Measurements from ENCODE around the gene COIL. TPM values are rescaled to one million over a fixed set of nuclear protein-coding genes. Genes with fewer than 3 reads are reported as not detected.
A peak's percentile ranks its signal among the peaks of the same experiment; 100 is the strongest.

COIL gene
- total RNA-seq, 6 donors from 2014 or later, result 6.1 to 16.6 (median 9.5) TPM

DNA sequence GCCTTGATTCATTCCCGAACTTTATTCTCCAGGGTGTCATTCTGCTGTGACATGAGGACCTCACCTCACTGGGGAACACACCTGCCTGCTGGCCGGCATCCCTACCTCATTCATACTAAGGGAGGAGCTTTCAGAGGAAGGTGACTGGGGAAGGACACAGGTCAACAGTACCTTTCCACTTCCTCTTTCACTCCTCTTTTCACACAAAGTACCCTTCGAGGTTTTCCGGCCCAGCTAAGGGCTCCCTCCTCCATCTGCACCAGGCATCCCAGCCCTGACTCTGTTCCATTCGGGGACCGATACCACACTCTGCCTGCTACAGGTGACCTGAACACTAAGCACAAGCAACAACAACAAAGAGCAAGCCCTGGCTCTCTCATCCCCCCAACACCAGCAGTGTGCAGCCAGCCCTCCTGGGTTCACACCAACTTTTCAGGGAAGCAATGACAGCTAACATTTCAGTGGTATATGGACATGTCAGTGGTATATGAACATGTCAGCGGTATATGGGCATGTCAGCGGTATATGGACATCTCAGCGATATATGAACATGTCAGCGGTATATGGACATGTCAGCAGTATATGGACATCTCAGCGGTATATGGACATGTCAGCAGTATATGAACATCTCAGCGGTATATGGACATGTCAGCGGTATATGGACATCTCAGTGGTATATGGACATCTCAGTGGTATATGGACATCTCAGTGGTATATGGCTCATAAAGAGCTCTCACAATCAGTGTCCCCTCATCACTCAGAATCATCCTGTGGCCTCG is 63.0 kb downstream of the COIL start:
- DNase-seq (no peak), ATAC-seq (ENCODE audit: low FRiP score in 2 of 2) (no peak)
- Histone ChIP-seq H3K36me3 (peaks cover 29 to 100% (median 89%) of the 10 kb centered on the region in 4 donors), H3K27ac (peak overlapping the region in 1 of 4 donors; percentile 26), H3K9me3 (no peaks in the 10 kb centered on the region), H3K4me3 (no peak overlapping the region), H3K27me3 (no peaks in the 10 kb centered on the region), H3K4me1 (peaks cover 0 to 5% (median 3%) of the 10 kb centered on the region in 4 donors)
- WGBS, 2 donors, result 89 to 90% methylated on average over 14 of the region's 14 CpGs
- TF ChIP-seq, protein P1, sequence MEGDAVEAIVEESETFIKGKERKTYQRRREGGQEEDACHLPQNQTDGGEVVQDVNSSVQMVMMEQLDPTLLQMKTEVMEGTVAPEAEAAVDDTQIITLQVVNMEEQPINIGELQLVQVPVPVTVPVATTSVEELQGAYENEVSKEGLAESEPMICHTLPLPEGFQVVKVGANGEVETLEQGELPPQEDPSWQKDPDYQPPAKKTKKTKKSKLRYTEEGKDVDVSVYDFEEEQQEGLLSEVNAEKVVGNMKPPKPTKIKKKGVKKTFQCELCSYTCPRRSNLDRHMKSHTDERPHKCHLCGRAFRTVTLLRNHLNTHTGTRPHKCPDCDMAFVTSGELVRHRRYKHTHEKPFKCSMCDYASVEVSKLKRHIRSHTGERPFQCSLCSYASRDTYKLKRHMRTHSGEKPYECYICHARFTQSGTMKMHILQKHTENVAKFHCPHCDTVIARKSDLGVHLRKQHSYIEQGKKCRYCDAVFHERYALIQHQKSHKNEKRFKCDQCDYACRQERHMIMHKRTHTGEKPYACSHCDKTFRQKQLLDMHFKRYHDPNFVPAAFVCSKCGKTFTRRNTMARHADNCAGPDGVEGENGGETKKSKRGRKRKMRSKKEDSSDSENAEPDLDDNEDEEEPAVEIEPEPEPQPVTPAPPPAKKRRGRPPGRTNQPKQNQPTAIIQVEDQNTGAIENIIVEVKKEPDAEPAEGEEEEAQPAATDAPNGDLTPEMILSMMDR (IDR thresholded peaks at IDR 0.05), result no peak
- no peak for TF ChIP-seq POLR2A (IDR thresholded peaks at IDR 0.05)
- no peak for TF ChIP-seq POLR2AphosphoS5 (IDR thresholded peaks at IDR 0.05)
- TF ChIP-seq EP300 (IDR thresholded peaks at IDR 0.05), result no peak

DNA sequence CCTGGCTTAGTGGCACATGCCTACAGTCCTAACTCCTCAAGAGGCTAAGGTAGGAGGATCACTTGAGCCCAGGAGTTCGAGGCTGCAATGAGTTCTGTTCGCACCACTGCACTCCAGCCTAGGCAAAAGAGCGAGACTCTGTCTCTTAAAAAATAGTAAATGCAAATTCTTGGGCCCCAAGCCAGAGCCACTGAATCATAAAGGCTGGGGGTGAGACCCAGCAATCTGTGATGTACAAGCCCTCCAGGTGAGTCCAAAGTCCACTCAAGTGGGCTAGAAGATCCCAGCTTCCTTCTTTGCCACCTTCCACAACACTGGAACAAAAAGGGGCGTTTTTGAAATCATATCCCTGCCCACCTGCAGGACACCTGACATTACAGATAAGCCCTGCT is 63.9 kb downstream of the COIL start:
- 87 to 91% methylated on average over 4 of the region's 4 CpGs for WGBS, 2 donors
- Histone ChIP-seq H3K9me3 (no peaks in the 10 kb centered on the region), H3K4me1 (no peaks in the 10 kb centered on the region), H3K36me3 (peaks cover 29 to 100% (median 88%) of the 10 kb centered on the region in 4 donors), H3K27ac (no peak overlapping the region), H3K4me3 (no peak overlapping the region), H3K27me3 (no peaks in the 10 kb centered on the region)
- no peak for ATAC-seq (ENCODE audit: low FRiP score in 2 of 2)
- no peak for DNase-seq
- TF ChIP-seq POLR2AphosphoS5 (IDR thresholded peaks at IDR 0.05), result no peak
- TF ChIP-seq EP300 (IDR thresholded peaks at IDR 0.05), result no peak
- TF ChIP-seq, protein P1 (IDR thresholded peaks at IDR 0.05), result no peak
- TF ChIP-seq POLR2A (IDR thresholded peaks at IDR 0.05), result no peak

DNA sequence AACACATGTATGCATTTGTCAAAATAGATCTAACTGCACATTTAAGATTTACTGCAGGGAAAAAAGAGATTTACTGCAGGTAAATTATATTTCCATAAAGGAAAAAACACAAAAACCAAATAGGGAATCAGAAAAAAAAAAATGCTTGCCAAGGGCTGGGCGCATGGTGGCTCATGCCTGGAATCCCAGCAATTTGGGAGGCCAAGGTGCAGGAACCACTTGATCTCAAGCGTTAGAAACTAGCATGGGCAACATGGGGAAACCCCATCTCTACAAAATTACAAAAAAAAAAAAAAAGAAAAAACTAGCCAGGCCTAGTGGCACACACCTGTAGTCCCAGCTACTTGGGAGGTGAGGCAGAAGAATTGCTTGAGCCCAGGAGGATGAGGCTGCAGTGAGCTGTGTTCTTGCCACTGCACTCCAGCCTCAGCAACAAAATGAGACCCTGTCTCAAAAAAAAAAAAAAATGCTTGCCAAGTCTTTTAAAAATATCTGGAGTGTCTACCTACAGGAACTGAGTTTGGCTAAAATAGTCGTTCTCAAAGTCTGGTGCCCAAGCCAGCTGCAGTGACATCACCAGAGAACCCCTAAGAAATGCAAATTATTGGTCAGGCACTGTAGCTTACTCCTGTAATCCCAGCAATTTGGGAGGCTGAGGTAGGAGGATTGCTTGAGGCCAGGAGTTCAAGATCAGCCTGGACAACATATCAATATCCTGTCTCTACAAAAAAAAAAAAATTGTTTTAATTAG is 64.5 kb downstream of the COIL start:
- H3K9me3 ChIP-seq, result no peaks in the 10 kb centered on the region
- H3K36me3 ChIP-seq, result peaks cover 29 to 100% (median 88%) of the 10 kb centered on the region in 4 donors
- TF ChIP-seq POLR2A (IDR thresholded peaks at IDR 0.05) (no peak), EP300 (IDR thresholded peaks at IDR 0.05) (no peak), POLR2AphosphoS5 (IDR thresholded peaks at IDR 0.05) (no peak)
- TF ChIP-seq, protein P1 (IDR thresholded peaks at IDR 0.05), result no peak
- ATAC-seq (ENCODE audit: low FRiP score in 2 of 2) (no peak), DNase-seq (no peak)
- H3K4me1 ChIP-seq, result no peaks in the 10 kb centered on the region
- H3K4me3 ChIP-seq, result no peak overlapping the region
- WGBS, 2 donors, result 63 to 64% methylated on average over 3 of the region's 3 CpGs
- no peaks in the 10 kb centered on the region for H3K27me3 ChIP-seq
- H3K27ac ChIP-seq, result no peak overlapping the region

DNA sequence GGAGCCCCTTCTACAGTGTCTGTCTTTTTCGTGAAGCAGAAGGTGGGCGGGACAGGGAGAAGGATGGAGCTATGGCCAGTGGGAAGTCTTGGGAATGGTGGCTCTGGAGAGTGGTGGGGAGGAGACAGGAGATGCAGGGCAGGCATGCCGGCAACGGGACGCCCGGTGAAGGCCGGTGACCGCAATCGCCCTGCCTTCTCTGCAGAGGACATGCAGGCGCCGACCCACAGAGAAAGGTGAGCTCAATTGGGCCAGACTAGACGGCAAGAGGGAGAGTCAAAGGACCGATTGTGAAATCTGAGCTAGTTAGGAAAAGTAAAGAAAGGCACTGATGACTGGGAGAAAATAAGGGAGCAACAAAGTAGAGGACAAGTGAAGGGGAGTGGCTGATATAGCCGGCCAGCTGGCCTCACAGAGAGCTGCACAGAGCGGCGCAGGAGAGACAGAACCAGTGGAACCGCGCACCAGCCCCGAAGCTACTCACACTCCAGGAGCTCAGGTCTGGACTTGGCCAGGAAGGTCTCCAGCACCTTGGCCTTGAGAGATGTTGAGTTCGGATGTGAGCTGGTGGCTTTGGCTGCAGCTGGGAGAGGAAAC is 65.9 kb downstream of the COIL start:
- DNase-seq (peak in 1 of 2 donors; percentile 30), ATAC-seq (ENCODE audit: low FRiP score in 2 of 2) (no peak)
- TF ChIP-seq, protein P1 (IDR thresholded peaks at IDR 0.05), result no peak
- TF ChIP-seq EP300 (IDR thresholded peaks at IDR 0.05) (no peak), POLR2A (IDR thresholded peaks at IDR 0.05) (no peak)
- Histone ChIP-seq H3K4me1 (no peaks in the 10 kb centered on the region), H3K27ac (no peak overlapping the region), H3K4me3 (no peak overlapping the region), H3K27me3 (no peaks in the 10 kb centered on the region), H3K9me3 (no peaks in the 10 kb centered on the region), H3K36me3 (peaks cover 35 to 100% (median 88%) of the 10 kb centered on the region in 4 donors)
- WGBS, 2 donors, result 91 to 92% methylated on average over 20 of the region's 20 CpGs
